ENCODE measurements around the gene RFX2.

DNA sequence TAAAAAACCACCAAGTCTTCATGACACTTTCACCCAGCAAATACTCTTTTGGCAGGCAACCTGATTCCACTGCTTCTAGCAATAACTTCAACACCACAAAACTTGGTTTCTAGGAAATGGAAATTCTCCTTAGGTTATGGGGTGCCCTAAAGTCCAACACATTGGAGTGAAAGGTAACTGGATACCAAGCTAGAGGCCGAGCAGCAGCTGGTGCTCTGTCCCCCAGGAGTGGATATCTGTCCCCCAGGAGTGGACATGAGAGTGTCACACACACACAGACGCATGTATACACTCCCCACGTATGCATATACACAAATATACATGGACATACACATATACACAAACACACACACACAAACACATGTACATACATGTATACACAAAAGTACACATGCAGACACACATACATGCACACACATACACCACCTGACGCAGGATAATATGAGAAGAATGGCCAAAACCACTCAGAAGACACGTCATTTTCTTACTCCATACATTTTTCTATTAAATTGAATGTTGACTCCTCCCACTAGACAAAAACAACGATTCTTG is 50.8 kb downstream of the RFX2 start:
- TF ChIP-seq, protein P1, sequence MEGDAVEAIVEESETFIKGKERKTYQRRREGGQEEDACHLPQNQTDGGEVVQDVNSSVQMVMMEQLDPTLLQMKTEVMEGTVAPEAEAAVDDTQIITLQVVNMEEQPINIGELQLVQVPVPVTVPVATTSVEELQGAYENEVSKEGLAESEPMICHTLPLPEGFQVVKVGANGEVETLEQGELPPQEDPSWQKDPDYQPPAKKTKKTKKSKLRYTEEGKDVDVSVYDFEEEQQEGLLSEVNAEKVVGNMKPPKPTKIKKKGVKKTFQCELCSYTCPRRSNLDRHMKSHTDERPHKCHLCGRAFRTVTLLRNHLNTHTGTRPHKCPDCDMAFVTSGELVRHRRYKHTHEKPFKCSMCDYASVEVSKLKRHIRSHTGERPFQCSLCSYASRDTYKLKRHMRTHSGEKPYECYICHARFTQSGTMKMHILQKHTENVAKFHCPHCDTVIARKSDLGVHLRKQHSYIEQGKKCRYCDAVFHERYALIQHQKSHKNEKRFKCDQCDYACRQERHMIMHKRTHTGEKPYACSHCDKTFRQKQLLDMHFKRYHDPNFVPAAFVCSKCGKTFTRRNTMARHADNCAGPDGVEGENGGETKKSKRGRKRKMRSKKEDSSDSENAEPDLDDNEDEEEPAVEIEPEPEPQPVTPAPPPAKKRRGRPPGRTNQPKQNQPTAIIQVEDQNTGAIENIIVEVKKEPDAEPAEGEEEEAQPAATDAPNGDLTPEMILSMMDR (IDR thresholded peaks at IDR 0.05) = no peak
- TF ChIP-seq RELA (CRISPR knock-in tag; IDR thresholded peaks at IDR 0.05; ENCODE audit: borderline replicate concordance) (no peak), ZNF232 (CRISPR knock-in tag; IDR thresholded peaks at IDR 0.05) (no peak), ZNF121 (CRISPR knock-in tag; IDR thresholded peaks at IDR 0.05) (no peak), PRRX2 (CRISPR knock-in tag; IDR thresholded peaks at IDR 0.05) (no peak), ATF2 (CRISPR knock-in tag; IDR thresholded peaks at IDR 0.05; ENCODE audit: borderline replicate concordance, low read depth) (no peak), JUN (CRISPR knock-in tag; IDR thresholded peaks at IDR 0.05) (no peak), NFYB (CRISPR knock-in tag; conservative IDR thresholded peaks at IDR 0.05; ENCODE audit: low read depth) (no peak), PREB (CRISPR knock-in tag; IDR thresholded peaks at IDR 0.05; ENCODE audit: borderline replicate concordance) (no peak), NR2C2 (CRISPR knock-in tag; IDR thresholded peaks at IDR 0.05) (no peak)
- TF ChIP-seq, protein P2, sequence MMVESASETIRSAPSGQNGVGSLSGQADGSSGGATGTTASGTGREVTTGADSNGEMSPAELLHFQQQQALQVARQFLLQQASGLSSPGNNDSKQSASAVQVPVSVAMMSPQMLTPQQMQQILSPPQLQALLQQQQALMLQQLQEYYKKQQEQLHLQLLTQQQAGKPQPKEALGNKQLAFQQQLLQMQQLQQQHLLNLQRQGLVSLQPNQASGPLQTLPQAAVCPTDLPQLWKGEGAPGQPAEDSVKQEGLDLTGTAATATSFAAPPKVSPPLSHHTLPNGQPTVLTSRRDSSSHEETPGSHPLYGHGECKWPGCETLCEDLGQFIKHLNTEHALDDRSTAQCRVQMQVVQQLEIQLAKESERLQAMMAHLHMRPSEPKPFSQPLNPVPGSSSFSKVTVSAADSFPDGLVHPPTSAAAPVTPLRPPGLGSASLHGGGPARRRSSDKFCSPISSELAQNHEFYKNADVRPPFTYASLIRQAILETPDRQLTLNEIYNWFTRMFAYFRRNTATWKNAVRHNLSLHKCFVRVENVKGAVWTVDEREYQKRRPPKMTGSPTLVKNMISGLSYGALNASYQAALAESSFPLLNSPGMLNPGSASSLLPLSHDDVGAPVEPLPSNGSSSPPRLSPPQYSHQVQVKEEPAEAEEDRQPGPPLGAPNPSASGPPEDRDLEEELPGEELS (CRISPR knock-in tag; IDR thresholded peaks at IDR 0.05) = no peak
- TF ChIP-seq, protein P3, sequence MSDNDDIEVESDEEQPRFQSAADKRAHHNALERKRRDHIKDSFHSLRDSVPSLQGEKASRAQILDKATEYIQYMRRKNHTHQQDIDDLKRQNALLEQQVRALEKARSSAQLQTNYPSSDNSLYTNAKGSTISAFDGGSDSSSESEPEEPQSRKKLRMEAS (CRISPR knock-in tag; IDR thresholded peaks at IDR 0.05) = no peak

All from WTC11 (cell line).